Coronary artery (tissue), 2 donors: ENCODE measurements around the gene PPP4R3A.
"Not testable (repeated sequence)": the region's sequence is repeated elsewhere in the genome, so short reads cannot be mapped to it uniquely, and the experiment has no call there.

Experiments
- DNase-seq: peaks from one replicate; pipeline ENCODE4 v3.0.0-alpha.2; 2017; ENCODE audit warnings: low spot score
- H3K27ac ChIP-seq, 2 donors: fragments of 200-600 bp; sonication (generic); one replicate each; pipeline ENCODE4 v1.5.1; 2016 to 2019
- H3K4me3 ChIP-seq: fragments of 200-600 bp; sonication (generic); 2 replicates; pipeline ENCODE4 v1.5.1; 2016; ENCODE audit warnings: mild to moderate bottlenecking, moderate library complexity
- CTCF ChIP-seq: fragments of 200-600 bp; sonication (generic); IDR thresholded peaks from one replicate; pipeline ENCODE4 v1.5.1; 2019; ENCODE audit warnings: antibody characterized with exemption

Gene PPP4R3A

DNA sequence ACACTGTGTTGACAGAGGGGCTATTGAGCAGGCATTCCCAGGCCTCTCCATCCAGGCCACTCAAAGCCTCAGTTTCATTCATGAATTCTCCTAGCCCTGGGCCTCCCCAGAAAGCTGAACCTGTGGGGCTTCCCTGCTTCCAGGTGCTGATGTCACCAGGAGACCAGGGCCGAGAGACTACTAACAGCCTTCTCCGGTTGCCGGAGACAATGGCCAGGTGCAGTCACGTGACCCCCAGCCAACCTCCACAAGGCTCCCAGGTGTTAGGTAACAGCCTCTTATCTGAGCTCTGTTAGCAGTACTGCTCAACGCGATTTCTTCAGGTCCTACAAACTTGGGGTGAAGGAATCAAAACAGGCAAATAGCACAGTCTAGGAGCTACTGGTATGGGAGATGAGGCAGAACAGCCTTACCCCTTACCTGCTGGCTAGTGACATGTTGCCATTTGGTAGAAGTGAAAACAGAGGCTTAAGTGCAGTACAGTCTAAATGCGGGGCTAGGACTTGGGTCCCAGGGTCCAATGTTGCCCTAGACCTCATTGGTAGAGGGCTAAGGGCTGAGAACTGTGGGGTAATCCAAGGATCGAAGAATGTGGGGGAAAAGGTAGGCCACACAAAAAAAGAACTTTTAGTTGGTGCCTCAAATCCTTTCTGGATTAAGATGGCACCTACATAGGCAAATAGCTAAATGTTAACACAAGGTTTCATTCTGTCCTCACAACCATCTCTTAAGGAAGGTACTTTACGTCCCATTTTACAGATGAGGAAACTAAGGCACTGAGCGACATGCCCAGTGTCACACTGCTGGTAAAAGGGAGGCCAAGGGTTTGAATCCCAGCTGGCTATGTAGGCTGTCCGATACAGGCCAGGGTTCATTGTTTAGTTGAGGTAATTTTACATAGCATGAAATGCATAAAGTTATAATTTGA, 96.3 kb downstream of the PPP4R3A start:
- TF ChIP-seq CTCF = no peak
- no peak overlapping the region for H3K4me3 ChIP-seq
- H3K27ac ChIP-seq = no peak overlapping the region
- DNase-seq = no peak

GRCh38 chr14:91412939-91413338, 97.2 kb downstream of the PPP4R3A start:
- TF ChIP-seq CTCF = no peak
- Histone ChIP-seq H3K4me3 (no peak overlapping the region), H3K27ac (no peak overlapping the region)
- no peak for DNase-seq

DNA sequence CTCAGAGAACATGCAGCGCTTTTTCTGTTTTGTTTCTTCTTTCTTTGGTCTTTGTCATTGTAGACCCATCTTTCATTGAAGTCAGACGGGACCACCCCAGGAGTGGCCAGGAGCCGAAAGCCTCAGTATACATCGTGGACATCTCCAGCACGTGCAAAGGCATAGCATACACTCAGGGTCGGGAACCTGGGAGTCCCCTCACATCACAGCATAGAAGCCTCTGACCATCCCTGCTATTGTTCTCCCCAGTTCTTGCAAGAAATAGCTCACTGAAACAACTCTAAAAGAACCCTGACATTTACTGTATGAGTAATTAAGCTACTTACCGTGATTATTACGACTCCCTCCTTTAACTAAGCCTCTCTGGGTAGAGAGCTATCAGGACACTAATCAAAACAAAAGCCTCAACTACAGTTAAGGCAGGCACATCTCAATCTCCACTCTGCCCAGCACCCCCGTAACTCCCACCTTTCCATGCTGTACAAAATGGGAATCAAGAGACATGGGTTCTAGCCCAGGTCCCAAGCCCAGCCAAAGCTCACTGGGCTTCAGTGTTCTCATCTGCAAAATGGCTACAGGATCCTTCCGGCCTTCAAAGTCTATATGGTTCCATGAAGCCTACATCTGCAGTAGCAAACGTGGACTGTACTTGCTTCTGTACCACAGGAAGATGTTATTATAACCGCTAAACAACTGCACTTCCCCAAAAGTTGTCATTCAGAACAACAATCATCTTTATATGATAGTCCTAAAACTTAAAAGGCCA, 99.2 kb downstream of the PPP4R3A start:
- no peak overlapping the region for H3K4me3 ChIP-seq
- no peak overlapping the region for H3K27ac ChIP-seq
- TF ChIP-seq CTCF = no peak
- no peak for DNase-seq

DNA sequence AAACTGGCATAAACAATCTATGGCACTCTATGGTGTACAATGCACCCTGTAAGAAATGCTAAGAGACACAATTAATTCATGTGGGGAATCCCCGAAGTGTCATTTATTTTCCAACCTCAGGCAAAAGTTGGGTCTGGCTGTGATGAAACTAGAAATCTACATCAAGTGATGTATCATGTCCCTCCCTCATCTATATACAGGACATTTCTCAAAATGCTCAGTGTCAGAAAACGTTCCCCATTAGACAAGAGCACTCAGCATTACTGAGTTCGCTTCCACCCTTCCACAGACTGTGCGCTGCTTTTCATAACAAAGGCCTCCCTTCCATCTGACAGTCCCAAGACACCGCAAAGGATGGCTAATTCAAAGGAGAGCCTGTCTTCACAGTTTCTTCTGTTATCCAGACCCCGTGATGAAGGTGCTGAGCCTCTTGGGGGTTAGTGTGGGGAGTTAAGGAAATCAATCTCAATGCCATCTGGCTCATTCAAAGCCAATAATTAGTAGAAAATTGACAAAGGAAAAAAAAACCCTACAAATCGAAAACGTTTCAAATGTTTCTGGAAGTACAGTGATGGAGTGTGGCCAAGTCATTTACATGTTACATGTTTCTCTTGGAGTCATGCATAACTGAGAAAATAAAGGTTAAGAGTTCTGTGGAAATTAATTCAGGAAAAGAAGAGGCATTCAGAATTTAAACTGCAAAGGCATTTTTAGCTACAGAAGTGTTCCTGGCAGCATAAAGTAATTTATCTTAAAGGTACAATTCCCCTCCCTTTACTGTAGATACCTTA, 100.0 kb downstream of the PPP4R3A start:
- no peak for TF ChIP-seq CTCF
- DNase-seq = no peak
- Histone ChIP-seq H3K4me3 (no peak overlapping the region), H3K27ac (no peak overlapping the region)

DNA sequence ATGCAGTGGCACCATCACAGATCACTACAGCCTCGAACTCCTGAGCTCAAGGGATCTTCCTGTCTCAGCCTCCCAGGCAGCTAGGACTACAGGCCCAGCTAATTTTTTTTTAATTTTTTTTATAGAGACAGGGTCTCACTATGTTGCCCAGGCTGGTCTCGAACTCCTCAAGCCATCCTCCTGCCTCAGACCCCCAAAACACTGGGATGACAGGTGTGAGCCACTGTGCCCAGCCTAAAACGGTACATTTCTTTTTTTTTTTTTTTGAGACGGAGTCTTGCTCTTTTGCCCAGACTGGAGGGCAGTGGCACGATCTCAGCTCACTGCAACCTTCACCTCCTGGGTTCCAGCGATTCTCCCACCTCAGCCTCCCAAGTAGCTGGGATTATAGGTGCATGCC, 100.9 kb downstream of the PPP4R3A start:
- not testable (repeated sequence) for DNase-seq, H3K4me3 ChIP-seq, H3K27ac ChIP-seq
